Astrocyte (in vitro differentiated cells and primary cell): ENCODE measurements around the gene PCARE. TPM values are rescaled to one million over a fixed set of nuclear protein-coding genes. Genes with fewer than 3 reads are reported as not detected.

Experiments used
- DNase-seq: peaks from one replicate; pipeline ENCODE4 v3.0.0-alpha.2; 2010; ENCODE audit warnings: low read depth
- FAIRE-seq: peaks from 2 replicates; lab custom pipeline; 2011; peaks lifted over from hg19 to GRCh38; lab: Jason Lieb, UNC
- H2AFZ ChIP-seq: 2 replicates; pipeline ENCODE4 v1.6.0; 2012; ENCODE audit warnings: low read depth, low read length, inconsistent platforms
- H3K27ac ChIP-seq: 2 replicates; pipeline ENCODE4 v1.5.1; 2011; ENCODE audit warnings: low read depth, low read length, inconsistent platforms
- H3K27me3 ChIP-seq: 2 replicates; pipeline ENCODE4 v1.6.0; 2011; ENCODE audit warnings: low read length, inconsistent platforms; ENCODE audit not compliant: insufficient read depth
- H3K36me3 ChIP-seq: 2 replicates; pipeline ENCODE4 v1.5.1; 2011; ENCODE audit warnings: low read length, inconsistent platforms; ENCODE audit not compliant: insufficient read depth
- H3K4me1 ChIP-seq: 2 replicates; pipeline ENCODE4 v1.5.1; 2011; ENCODE audit warnings: low read length, inconsistent platforms; ENCODE audit not compliant: insufficient read depth
- H3K4me2 ChIP-seq: 2 replicates; pipeline ENCODE4 v1.6.0; 2012; ENCODE audit warnings: low read length, inconsistent platforms
- H3K4me3 ChIP-seq: 2 replicates; pipeline ENCODE4 v1.5.1; 2011; ENCODE audit warnings: low read depth, mild to moderate bottlenecking, low read length, inconsistent platforms; ENCODE audit not compliant: insufficient read depth
- H3K79me2 ChIP-seq: 2 replicates; pipeline ENCODE4 v1.6.0; 2012; ENCODE audit warnings: mild to moderate bottlenecking, low read length, inconsistent platforms; ENCODE audit not compliant: insufficient read depth
- H3K9ac ChIP-seq: 2 replicates; pipeline ENCODE4 v1.6.0; 2012; ENCODE audit warnings: mild to moderate bottlenecking, low read length, inconsistent platforms
- H3K9me3 ChIP-seq: 2 replicates; pipeline ENCODE4 v1.5.1; 2012; ENCODE audit warnings: low read depth, mild to moderate bottlenecking, low read length, inconsistent platforms; ENCODE audit not compliant: insufficient read depth
- H4K20me1 ChIP-seq: 2 replicates; pipeline ENCODE4 v1.6.0; 2012; ENCODE audit warnings: low read length, inconsistent platforms; ENCODE audit not compliant: insufficient read depth
- H3K27ac Mint-ChIP-seq: one replicate; pipeline ENCODE4 v1.8.0; 2021; ENCODE audit warnings: mild to moderate bottlenecking, mixed read lengths; ENCODE audit not compliant: unreplicated experiment
- H3K27me3 Mint-ChIP-seq: one replicate; pipeline ENCODE4 v1.8.0; 2021; ENCODE audit warnings: low read depth, mixed read lengths; ENCODE audit not compliant: unreplicated experiment
- H3K36me3 Mint-ChIP-seq: one replicate; pipeline ENCODE4 v1.8.0; 2021; ENCODE audit warnings: low read depth, mixed read lengths; ENCODE audit not compliant: unreplicated experiment
- H3K4me1 Mint-ChIP-seq: one replicate; pipeline ENCODE4 v1.8.0; 2021; ENCODE audit warnings: low read depth, mixed read lengths; ENCODE audit not compliant: unreplicated experiment
- H3K4me3 Mint-ChIP-seq: one replicate; pipeline ENCODE4 v1.8.0; 2021; ENCODE audit warnings: mild to moderate bottlenecking, moderate library complexity, mixed read lengths; ENCODE audit not compliant: unreplicated experiment
- H3K9me3 Mint-ChIP-seq: one replicate; pipeline ENCODE4 v1.8.0; 2021; ENCODE audit warnings: mild to moderate bottlenecking, mixed read lengths; ENCODE audit not compliant: unreplicated experiment
- CTCF ChIP-seq: IDR thresholded peaks from 2 replicates; pipeline ENCODE4 v1.5.1; 2011; ENCODE audit warnings: low read depth, mild to moderate bottlenecking, inconsistent platforms, low read length, moderate library complexity; ENCODE audit not compliant: insufficient read depth
- EZH2 ChIP-seq: IDR thresholded peaks from 2 replicates; pipeline ENCODE4 v1.6.1; 2012; ENCODE audit warnings: mild to moderate bottlenecking, low read length, inconsistent platforms; ENCODE audit not compliant: insufficient read depth
- total RNA-seq: library from RNA; stranded (reverse); gene quantifications from 2 replicates; pipeline ENCODE4 v1.2.1, GENCODE V29; 2021

PCARE gene
- total RNA-seq, 1 donor from 2014 or later, result not detected

- TF ChIP-seq EZH2 (no peak), CTCF (no peak)
- Histone ChIP-seq H3K9me3 (peaks cover 7% of the 10 kb centered on the region), H2AFZ (no peak overlapping the region), H3K4me1 (no peaks in the 10 kb centered on the region), H3K79me2 (no peaks in the 10 kb centered on the region), H3K9ac (no peak overlapping the region), H3K4me3 (no peak overlapping the region), H3K27me3 (no peaks in the 10 kb centered on the region), H3K27ac (no peak overlapping the region), H3K36me3 (no peaks in the 10 kb centered on the region), H4K20me1 (no peaks in the 10 kb centered on the region), H3K4me2 (no peak overlapping the region)
- Mint-ChIP-seq H3K4me3 (no peak overlapping the region), H3K9me3 (peaks cover 4% of the 10 kb centered on the region), H3K27me3 (no peaks in the 10 kb centered on the region), H3K27ac (no peak overlapping the region), H3K4me1 (no peaks in the 10 kb centered on the region), H3K36me3 (no peaks in the 10 kb centered on the region)
- FAIRE-seq, result no peak
- DNase-seq, result no peak
Measured at GRCh38 chr2:29079887-29080286, 5.6 kb upstream of the PCARE start.

GRCh38 chr2:29075894-29076705 lies 1.8 kb upstream of the PCARE start:
- Mint-ChIP-seq H3K4me1 (no peaks in the 10 kb centered on the region), H3K9me3 (peaks cover 5% of the 10 kb centered on the region), H3K4me3 (no peak overlapping the region), H3K27ac (no peak overlapping the region), H3K36me3 (no peaks in the 10 kb centered on the region), H3K27me3 (peaks cover 22% of the 10 kb centered on the region)
- Histone ChIP-seq H3K4me3 (no peak overlapping the region), H3K79me2 (no peaks in the 10 kb centered on the region), H3K27me3 (no peaks in the 10 kb centered on the region), H3K4me2 (peak overlapping the region; percentile 75), H4K20me1 (no peaks in the 10 kb centered on the region), H3K27ac (no peak overlapping the region), H3K9ac (peak overlapping the region; percentile 23), H3K36me3 (no peaks in the 10 kb centered on the region), H3K9me3 (peaks cover 7% of the 10 kb centered on the region), H3K4me1 (no peaks in the 10 kb centered on the region), H2AFZ (peak overlapping the region; percentile 55)
- peak; percentile 24 for DNase-seq
- TF ChIP-seq EZH2, result no peak
- no peak for TF ChIP-seq CTCF
- FAIRE-seq, result no peak

- H3K4me3 ChIP-seq, result no peak overlapping the region
- H3K9me3 ChIP-seq, result no peaks in the 10 kb centered on the region
- H3K79me2 ChIP-seq, result no peaks in the 10 kb centered on the region
- H2AFZ ChIP-seq, result no peak overlapping the region
- no peaks in the 10 kb centered on the region for H3K4me1 Mint-ChIP-seq
- FAIRE-seq, result no peak
- H4K20me1 ChIP-seq, result no peaks in the 10 kb centered on the region
- no peaks in the 10 kb centered on the region for H3K36me3 ChIP-seq
- H3K4me2 ChIP-seq, result no peak overlapping the region
- peaks cover 2% of the 10 kb centered on the region for H3K9me3 Mint-ChIP-seq
- no peaks in the 10 kb centered on the region for H3K4me1 ChIP-seq
- no peak overlapping the region for H3K27ac Mint-ChIP-seq
- peaks cover 3% of the 10 kb centered on the region for H3K27me3 ChIP-seq
- no peak for DNase-seq
- H3K9ac ChIP-seq, result no peak overlapping the region
- TF ChIP-seq CTCF, result no peak
- no peak for TF ChIP-seq EZH2
- peaks cover 29% of the 10 kb centered on the region for H3K27me3 Mint-ChIP-seq
- no peak overlapping the region for H3K4me3 Mint-ChIP-seq
- H3K27ac ChIP-seq, result no peak overlapping the region
- H3K36me3 Mint-ChIP-seq, result no peaks in the 10 kb centered on the region
Measured at GRCh38 chr2:29073933-29074332, 390 bp downstream of the PCARE start.
